A673 (cell line): ENCODE data around the gene CCDC27. TPM values are rescaled to one million over a fixed set of nuclear protein-coding genes. Genes with fewer than 3 reads are reported as not detected.

ENCODE experiments used
- BruUV-seq: library from RNA; stranded (reverse); fragments of 400-500 nt; replicated peaks from 2 replicates; lab custom pipeline; 2021; lab: Mats Ljungman, UMichigan
- CTCF ChIA-PET: fragments of 300-600 bp; sonication (Branson Sonifier 250); formaldehyde crosslinking; loops from one replicate; lab custom pipeline; 2022; ENCODE audit warnings: antibody characterized with exemption; lab: Charles Lee
- POLR2A ChIA-PET: fragments of 300-600 bp; sonication (Branson Sonifier 250); formaldehyde crosslinking; loops from one replicate; lab custom pipeline; 2022; ENCODE audit warnings: antibody characterized with exemption; ENCODE audit not compliant: low non-redundant PET; lab: Charles Lee
- DNase-seq: peaks from one replicate; pipeline ENCODE4 v3.0.0-alpha.2; 2015; ENCODE audit warnings: low spot score
- H3K27ac ChIP-seq: fragments of 200-600 bp; sonication (generic); 2 replicates; pipeline ENCODE4 v1.5.1; 2016; ENCODE audit warnings: mixed run types, low read depth, mild to moderate bottlenecking, mixed read lengths, antibody characterized with exemption, low read length; ENCODE audit not compliant: poor library complexity, severe bottlenecking
- H3K27me3 ChIP-seq: fragments of 200-600 bp; sonication (generic); replicated peaks from 2 replicates; pipeline ENCODE4 v1.6.1; 2017; ENCODE audit warnings: mixed run types, low read depth, mild to moderate bottlenecking, mixed read lengths, antibody characterized with exemption, low read length; ENCODE audit not compliant: insufficient read depth, poor library complexity
- H3K36me3 ChIP-seq: fragments of 200-600 bp; sonication (generic); 2 replicates; pipeline ENCODE4 v1.6.1; 2016; ENCODE audit warnings: mixed run types, mild to moderate bottlenecking, mixed read lengths, antibody characterized with exemption, low read length; ENCODE audit not compliant: insufficient read depth, poor library complexity, severe bottlenecking
- H3K4me1 ChIP-seq: fragments of 200-600 bp; sonication (generic); 2 replicates; pipeline ENCODE4 v1.6.1; 2017; ENCODE audit warnings: mixed run types, mild to moderate bottlenecking, mixed read lengths, antibody characterized with exemption, low read length; ENCODE audit not compliant: insufficient read depth, poor library complexity, severe bottlenecking
- H3K4me3 ChIP-seq: fragments of 200-600 bp; sonication (generic); 2 replicates; pipeline ENCODE4 v1.5.1; 2016; ENCODE audit warnings: low read depth, mixed run types, mild to moderate bottlenecking, mixed read lengths, low read length; ENCODE audit not compliant: poor library complexity, severe bottlenecking
- H3K9me3 ChIP-seq: fragments of 200-600 bp; sonication (generic); 2 replicates; pipeline ENCODE4 v1.6.1; 2016; ENCODE audit warnings: mixed run types, low read depth, mild to moderate bottlenecking, mixed read lengths, antibody characterized with exemption, low read length; ENCODE audit not compliant: poor library complexity, severe bottlenecking
- CTCF ChIP-seq: fragments of 300-800, 200-600 bp; sonication (generic); conservative IDR thresholded peaks from 2 replicates; pipeline ENCODE4 v1.5.1; 2017; ENCODE audit warnings: low read depth, mild to moderate bottlenecking, antibody characterized with exemption, low read length, moderate library complexity, mixed read lengths
- EZH2 ChIP-seq: fragments of 200-600 bp; sonication (generic); IDR thresholded peaks from 2 replicates; pipeline ENCODE4 v1.6.1; 2017; ENCODE audit warnings: borderline replicate concordance, low read depth, mild to moderate bottlenecking, mixed read lengths, antibody characterized with exemption, low read length; ENCODE audit not compliant: poor library complexity, severe bottlenecking
- intact Hi-C: fragments of 100-400 bp; cut with micrococcal nuclease; formaldehyde crosslinking; loops from one replicate; pipeline ENCODE4 v1.10.0; 2022; ENCODE audit not compliant: unreplicated experiment
- total RNA-seq: library from RNA; stranded (reverse); gene quantifications from 2 replicates; pipeline ENCODE4 v1.2.3, GENCODE V29; 2021

The CCDC27 gene
- total RNA-seq, 1 experiment from 2014 or later = not detected

- Histone ChIP-seq H3K27me3 (peaks cover 7% of the 10 kb centered on the region), H3K4me3 (no peak overlapping the region), H3K4me1 (no peaks in the 10 kb centered on the region), H3K27ac (no peak overlapping the region), H3K9me3 (peaks cover 7% of the 10 kb centered on the region), H3K36me3 (no peaks in the 10 kb centered on the region)
- DNase-seq = no peak
- ChIA-PET POLR2A (no interaction called here), CTCF (no interaction called here)
- TF ChIP-seq CTCF = no peak
- TF ChIP-seq EZH2 = no peak
- intact Hi-C loops = no loop called here
- BruUV-seq = no TSS peak
Measured at GRCh38 chr1:3759796-3760195, 7.5 kb downstream of the CCDC27 start.

GRCh38 chr1:3761296-3762010 lies 9.2 kb downstream of the CCDC27 start:
- no peak for DNase-seq
- ChIA-PET POLR2A (no interaction called here), CTCF (no interaction called here)
- no peaks in the 10 kb centered on the region for H3K36me3 ChIP-seq
- no peak overlapping the region for H3K27ac ChIP-seq
- peaks cover 7% of the 10 kb centered on the region for H3K9me3 ChIP-seq
- peaks cover 7% of the 10 kb centered on the region for H3K27me3 ChIP-seq
- intact Hi-C loops = no loop called here
- TF ChIP-seq CTCF (no peak), EZH2 (no peak)
- BruUV-seq = no TSS peak
- H3K4me3 ChIP-seq = no peak overlapping the region
- H3K4me1 ChIP-seq = no peaks in the 10 kb centered on the region

GRCh38 chr1:3762151-3762872 lies 10.1 kb downstream of the CCDC27 start:
- no peaks in the 10 kb centered on the region for H3K36me3 ChIP-seq
- BruUV-seq = no TSS peak
- TF ChIP-seq EZH2 (no peak), CTCF (no peak)
- H3K27ac ChIP-seq = no peak overlapping the region
- ChIA-PET CTCF (no interaction called here), POLR2A (no interaction called here)
- intact Hi-C loops = no loop called here
- H3K27me3 ChIP-seq = peaks cover 7% of the 10 kb centered on the region
- H3K9me3 ChIP-seq = peaks cover 7% of the 10 kb centered on the region
- no peak for DNase-seq
- H3K4me1 ChIP-seq = no peaks in the 10 kb centered on the region
- H3K4me3 ChIP-seq = no peak overlapping the region
